GM21360 (cell line): ENCODE data around the gene DNALI1.
"Not testable (repeated sequence)": the region's sequence is repeated elsewhere in the genome, so short reads cannot be mapped to it uniquely, and the experiment has no call there.

Experiments
- ATAC-seq: cut with Tn5 transposase; IDR thresholded peaks from one replicate; pipeline ENCODE4 v1.9.1; 2021; ENCODE audit warnings: mild to moderate bottlenecking, moderate library complexity; ENCODE audit not compliant: unreplicated experiment

The DNALI1 gene

DNA sequence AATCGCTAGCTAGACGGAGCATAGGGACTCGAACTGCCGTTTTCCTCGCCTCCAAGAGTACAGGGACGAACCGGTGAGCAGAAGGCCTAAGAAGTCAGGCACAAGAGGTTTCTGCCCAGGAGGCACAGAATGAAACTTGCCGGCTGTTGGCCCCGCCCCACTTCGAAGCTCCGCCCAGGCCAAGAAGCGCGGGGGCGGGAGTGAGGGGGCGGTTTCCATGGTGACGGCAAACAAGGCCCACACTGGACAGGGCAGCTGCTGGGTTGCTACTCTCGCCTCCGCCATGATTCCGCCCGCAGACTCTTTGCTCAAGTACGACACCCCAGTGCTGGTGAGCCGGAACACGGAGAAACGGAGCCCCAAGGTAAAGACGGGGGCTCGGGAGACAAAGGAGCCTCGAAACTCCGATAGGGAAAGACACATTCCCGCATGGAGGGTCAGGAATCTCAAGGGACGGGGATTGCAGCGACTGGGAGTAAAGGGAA lies at the start of gene DNALI1:
Gene DNALI1 (plus strand): TSS at position 229 of the 485 bp plus-strand sequence. CDS start 55 bp downstream, at position 284.
- no peak for ATAC-seq

DNA sequence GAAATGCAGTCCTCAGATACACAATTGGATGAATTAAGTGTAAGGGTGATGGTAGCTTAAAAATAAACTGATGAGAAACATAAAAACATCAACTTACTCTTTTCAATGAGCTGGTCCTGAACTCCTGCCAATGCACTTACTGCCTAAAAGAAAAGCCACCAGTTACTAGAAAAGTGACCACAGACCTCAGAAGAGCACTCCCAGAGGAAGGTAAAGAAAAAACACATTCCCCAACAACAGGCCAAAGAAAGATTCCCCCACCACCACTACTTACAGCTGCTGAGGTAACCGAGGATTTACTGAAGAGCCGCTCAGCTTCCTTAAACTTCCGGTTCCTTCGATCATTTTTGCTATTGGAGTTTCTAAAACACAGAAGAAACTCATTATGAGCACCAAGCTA lies 47.6 kb upstream of the DNALI1 start:
- no peak for ATAC-seq

DNA sequence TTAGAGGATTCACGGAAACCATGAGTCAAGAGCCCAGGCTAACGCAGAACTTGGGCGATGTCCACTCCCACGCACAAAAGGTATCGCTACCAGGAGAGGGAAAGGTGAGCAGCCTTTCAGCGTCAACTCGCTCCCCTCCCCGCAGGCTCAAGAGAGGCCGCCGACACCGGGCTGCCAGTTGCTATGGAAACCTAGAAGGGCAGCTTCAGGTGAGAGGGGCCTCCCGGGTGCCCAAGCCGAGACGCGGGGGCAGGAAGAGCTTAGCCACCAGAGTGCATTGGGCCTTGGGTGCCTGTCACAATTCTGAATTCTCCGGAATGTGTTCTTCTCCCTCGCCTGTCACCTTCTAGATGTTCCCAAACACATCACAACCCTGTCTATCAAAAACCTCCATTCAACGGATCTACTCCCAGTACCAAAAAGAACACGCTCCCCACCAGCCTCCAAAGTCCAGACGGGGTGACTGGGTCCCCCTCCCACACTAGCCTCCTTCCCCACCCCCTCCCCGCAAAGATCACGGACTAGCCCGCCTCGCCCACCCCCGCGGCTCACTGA lies 42.9 kb upstream of the DNALI1 start:
- ATAC-seq, result peak; percentile 30

DNA sequence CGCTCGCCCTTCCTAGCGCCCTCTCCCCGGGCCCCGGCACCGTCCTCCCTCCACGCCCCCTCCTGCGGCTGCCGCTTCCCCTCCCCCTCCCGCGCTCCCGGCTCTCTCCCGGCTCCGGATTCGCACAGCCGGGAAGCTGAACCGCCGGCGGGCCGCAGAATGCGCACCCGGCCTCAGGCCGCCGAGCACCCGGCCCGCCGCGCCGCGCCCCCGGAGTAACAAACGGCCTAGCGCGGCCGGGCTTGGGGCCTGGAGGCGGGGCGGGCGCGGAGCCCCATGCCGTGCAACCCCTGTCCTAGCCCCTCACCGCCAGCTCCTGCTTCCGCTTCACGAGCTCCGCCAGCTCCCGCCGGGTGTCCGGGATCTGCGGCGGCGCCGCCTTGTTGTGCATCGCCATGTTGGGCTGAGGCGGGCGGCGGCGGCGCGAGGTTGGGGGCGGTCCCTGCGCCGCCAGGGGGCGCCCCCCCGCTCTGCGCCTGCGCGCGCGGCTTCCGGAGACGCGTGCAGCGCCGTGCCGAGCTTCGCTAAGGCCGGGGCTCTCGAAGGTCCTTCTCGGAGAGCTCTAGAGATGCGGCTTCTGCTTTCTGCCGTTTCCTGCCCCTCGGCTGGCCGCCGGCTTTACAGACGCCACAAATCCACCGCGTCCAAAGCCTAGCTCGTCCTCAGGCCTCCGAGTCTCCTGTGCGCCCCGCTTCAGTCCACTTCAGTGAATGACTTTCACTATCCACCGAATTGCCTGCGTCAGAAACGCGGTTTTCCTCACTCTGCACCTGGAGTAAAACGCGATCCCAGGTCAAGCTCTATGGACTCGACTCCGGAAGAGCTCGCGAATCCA lies 42.2 kb upstream of the DNALI1 start, which contains the start of gene MEAF6:
Gene MEAF6 (minus strand): TSS at position 417 of the 835 bp plus-strand sequence. CDS start 20 bp downstream, at position 397.
- ATAC-seq, result peak; percentile 87

DNA sequence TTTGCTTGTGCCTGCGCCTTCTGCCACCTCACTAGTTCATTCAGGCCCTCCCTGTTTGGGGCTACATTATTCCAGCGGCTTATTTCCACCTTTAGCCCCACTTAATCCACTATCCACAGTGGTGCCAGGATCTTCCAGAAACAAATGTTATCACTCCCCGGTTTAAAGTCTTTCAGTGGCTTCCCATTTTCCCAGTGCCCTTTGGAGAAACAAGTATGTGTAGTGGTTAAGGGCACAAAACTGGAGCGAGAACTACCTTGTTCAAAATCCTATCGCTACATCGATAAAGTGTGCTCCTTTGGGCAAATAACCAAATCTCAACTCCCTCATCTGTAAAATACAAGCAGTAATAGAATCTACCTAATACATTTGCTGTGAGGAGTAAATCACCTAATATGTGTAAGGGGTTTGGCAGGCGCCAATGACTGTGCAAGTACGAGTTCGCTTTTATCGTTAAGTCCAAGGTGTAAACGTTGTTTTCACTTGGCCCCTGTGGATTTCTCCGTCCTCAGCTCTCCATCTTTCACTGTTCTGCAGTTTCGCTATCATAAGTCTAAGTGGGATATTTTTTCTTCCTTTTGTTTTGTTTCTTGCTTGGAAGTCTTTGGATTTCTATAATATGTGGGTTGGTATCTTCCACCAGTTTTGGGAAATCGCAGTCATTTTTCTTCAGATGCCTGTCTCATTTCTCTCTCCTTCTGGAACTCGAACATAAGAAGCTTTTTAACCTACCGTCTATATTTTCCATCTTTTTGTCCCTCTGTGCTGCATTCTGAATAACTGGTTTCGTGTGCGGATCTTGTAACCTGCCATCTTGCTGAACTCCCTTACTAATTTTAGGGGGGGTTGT lies 41.3 kb upstream of the DNALI1 start:
- ATAC-seq, result peak; percentile 3

DNA sequence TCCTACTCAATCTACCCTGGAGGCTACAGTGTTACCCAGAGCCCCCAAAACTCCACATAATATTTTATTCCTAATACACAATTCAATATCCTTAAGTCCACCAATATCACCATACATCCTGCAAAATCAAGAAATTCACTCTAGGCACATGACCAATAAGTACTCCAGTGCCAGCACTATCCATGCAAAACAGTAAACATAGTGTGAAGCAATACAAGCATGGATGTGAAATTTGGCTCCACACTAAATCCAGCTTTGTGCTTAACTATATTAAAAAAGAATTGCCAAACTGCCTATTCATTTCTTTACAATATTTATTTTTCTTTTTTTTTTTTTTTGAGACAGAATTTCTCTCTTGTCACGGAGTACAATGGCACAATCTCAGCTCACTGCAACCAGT lies 39.2 kb upstream of the DNALI1 start:
- ATAC-seq, result no peak

DNA sequence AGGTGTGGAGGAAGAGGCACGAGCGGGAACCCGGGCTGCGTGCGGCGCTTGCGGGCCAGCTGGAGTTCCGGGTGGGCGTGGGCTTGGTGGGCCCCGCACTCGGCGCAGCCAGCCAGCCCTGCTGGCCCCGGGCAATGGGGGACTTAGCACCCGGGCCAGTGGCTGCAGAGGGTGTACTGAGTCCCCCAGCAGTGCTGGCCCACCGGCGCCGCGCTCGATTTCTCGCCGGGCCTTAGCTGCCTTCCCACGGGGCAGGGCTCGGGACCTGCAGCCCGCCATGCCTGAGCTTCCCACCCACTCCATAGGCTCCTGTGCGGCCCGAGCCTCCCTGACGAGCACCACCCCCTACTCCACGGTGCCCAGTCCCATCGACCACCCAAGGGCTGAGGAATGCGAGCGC lies 38.5 kb upstream of the DNALI1 start:
- not testable (repeated sequence) for ATAC-seq

DNA sequence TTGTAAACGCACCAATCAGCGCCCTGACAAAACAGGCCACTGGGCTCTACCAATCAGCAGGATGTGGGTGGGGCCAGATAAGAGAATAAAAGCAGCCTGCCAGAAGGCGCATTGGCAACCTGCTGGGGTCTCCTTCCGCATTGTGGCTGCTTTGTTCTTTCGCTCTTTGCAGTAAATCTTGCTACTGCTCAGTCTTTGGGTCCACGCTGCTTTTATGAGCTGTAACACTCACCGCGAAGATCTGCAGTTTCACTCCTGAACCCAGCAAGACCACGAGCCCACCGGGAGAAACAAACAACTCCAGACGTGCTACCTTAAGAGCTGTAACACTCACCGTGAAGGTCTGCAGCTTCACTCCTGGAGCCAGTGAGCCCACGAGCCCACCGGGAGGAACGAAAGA lies 37.8 kb upstream of the DNALI1 start:
- ATAC-seq, result not testable (repeated sequence)

DNA sequence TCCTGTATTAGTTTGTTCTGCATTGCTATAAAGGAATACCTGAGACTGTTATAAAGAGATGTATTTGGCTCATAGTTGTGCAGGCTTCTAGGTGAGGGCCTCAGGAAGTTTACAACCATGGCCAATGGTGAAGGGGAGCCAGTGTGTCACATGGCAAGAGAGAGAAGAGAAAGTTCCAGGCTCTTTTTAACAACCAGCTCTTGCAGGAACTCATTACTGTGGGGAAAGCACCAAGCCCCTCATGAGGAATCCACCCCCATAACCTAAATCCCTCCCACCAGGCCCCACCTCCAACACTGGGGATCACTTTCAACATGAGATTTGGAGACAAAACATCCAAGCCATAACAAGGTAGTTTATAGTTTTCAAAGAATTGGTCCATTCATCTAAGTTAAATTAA lies 37.1 kb upstream of the DNALI1 start:
- no peak for ATAC-seq

DNA sequence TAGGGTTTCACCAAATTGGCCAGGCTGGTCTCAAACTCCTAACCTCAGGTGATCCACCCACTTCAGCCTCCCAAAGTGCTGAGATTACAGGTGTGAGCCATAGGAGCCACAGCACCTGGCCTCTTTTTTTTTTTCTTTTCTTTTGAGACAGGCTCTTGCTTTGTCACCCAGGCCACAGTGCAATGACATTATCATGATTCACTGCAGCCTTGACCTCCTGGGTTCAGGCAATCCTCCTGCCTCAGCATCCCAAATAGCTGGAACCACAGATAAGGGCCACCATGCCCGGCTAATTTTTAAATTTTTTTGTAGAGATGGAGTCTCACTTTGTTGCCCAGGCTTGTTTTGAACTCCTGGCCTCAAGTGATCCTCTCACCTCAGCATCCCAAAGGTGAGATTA lies 26.9 kb upstream of the DNALI1 start:
- not testable (repeated sequence) for ATAC-seq

DNA sequence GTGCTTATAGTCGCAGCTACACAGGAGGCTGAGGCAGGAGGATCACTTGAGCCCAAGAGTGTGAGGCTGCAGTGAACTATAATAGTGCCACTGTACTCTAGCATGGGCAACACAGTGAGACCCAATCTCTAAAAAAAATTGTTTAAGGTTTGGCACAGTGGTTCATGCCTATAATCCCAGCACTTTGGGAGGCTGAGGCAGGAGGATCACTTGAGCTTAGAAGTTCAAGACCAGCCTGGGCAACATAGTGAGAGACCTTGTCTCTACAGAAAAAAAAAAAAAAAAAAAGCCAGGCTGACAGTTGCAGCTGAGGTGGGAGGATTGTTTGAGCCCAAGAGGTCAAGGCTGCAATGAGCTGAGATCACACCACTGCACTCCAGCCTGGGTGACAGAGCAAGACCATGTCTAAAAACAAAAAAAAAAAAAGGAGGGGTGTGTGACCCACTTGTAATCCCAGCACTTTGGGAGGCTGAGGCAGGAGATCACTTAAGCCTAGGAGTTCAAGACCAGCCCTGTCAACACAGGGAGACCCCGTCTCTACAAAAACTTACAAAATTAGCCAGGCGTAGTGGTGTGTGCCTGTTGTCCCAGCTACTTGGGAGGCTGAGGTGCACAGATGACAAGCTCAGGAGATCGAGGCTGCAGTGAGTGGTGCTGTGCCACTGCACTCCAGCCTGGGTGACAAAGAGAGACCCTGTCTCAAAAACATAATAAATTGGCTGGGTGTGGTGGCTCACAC lies 24.2 kb upstream of the DNALI1 start:
- ATAC-seq, result not testable (repeated sequence)

DNA sequence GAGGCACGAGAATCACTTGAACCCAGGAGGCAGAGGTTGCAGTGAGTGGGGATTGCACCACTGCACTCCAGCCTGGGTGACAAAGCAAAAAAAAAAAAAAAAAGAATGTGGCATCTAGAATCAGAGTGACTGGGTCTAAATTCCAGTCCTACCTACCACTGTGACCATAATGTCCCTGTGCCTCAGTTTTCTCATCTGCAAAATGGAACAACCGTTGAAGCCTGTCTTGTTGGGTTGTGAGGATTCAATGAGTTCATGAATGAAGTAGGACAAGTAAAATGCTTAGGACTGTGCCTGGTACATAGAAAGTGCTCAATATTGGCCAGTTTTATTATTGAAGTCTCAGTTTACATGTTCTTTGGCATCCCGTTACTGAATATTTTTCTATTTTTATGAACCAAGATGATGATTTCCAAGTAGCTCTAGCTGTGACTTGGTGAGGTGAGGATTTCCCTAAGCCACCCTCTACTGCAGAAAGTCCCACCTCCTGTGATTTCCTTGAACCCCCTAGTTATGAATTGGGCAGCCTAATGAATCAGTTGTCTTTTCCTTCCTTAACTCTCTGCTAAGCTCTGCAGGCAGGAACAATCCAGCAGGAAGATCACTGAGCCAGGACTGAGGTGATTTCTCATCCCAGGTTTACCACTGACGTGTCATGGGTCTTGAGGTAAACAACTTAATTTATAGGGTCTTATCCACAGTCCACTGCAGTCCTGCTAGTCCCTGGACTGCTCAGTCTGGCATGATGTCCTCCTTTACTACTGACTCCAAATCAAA lies 23.2 kb upstream of the DNALI1 start:
- ATAC-seq, result no peak

DNA sequence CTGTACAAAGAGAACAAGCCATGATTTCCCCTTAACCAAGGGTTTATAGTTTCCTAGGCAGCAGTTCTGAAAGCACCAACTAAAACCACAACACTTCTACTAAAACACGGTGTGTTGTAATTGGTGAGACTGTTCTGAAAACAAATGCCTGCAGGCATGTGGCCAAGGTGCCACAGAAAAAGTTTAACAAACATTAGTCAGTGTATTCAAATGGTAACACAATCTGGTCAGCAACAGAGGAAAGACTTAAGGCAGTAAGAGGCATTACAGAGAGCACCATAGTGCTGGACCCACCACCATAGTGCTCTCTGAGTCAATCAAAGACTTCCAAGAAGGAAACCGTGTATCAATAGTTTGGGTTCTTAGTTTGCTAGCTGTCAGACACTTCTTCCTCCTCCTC lies 19.4 kb upstream of the DNALI1 start:
- no peak for ATAC-seq

DNA sequence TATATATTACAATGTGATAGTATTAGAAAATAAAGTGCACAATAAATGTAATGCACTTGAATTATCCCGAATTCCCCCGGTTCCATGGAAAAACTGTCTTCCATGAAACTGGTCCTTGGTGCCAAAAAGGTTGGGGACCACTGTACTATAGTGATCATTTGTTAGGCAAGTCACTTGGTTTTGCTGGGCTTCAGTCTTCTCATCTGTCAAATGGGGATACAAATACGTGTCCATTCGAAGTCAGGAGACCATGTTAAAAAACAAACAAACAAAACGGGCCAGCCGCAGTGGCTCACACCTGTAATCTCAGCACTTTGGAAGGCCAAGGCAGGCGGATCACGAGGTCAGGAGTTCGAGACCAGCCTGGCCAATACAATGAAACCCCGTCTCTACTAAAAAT lies 17.6 kb upstream of the DNALI1 start:
- not testable (repeated sequence) for ATAC-seq

DNA sequence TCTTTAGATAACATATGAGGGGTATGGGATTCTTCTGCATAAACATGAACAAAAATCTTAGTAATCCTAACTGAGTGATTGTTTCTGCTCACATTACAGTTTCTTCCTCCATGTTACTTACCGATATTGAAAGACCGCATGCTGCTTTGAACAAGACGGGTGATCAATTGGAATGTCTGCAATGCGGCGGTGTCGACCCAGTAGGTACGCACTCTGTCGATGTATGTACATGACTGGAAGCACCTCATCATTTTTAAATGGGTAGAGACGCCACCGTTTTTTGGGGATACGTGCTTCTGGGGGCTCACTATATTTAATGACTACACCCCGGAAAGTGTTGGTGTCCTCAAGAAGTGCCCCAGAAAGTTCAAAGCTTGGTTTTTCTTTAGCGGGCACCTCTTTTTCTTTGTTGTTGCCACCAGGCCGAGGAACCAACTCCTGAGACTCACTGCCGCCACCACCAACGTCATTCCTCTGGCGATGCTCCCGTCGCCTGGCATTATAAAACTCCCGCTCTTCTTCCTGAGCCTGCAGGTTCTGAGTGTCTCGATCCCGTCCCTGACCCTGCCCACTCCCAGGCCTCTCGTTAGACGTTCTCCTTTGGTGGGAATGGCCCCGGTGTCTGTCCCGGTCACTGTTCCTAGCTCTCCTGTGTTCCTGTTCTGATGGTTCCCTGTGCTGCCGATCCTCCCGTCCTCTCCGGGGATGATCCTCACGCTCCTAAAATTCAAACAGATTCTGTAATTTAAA lies 16.5 kb upstream of the DNALI1 start:
- no peak for ATAC-seq

DNA sequence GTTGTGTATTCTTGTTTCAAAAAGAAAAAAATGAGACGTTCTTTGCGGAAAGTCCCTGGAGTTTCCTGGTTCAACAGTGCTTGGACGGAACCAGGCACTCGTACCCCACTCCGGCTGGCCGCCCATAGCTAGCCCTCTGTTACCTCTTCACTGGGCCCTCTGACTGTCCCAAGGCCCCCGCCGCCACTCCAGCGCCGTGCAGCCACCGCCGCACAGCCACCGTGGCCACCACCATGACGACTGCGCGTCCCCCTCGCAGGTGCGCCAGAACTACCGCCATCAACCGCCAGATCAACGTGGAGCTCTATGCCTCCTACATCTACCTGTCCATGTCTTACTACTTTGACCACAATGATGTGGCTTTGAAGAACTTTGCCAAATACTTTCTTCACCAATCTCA lies 12.2 kb upstream of the DNALI1 start:
- no peak for ATAC-seq

DNA sequence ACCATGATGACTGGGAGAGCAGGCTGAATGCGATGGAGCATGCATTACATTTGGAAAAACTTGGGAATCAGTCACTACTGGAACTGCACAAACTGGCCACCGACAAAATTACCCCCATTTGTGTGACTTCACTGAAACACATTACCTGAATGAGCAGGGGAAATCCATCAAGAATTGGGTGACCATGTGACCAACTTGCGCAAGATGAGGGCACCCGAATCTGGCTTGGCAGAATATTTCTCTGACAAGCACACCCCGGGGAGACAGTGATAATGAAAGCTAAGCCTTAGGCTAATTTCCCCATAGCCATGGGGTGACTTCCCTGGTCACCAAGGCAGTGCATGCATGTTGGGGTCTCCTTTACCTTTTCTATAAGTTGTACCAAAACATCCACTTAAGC lies 11.7 kb upstream of the DNALI1 start:
- no peak for ATAC-seq

DNA sequence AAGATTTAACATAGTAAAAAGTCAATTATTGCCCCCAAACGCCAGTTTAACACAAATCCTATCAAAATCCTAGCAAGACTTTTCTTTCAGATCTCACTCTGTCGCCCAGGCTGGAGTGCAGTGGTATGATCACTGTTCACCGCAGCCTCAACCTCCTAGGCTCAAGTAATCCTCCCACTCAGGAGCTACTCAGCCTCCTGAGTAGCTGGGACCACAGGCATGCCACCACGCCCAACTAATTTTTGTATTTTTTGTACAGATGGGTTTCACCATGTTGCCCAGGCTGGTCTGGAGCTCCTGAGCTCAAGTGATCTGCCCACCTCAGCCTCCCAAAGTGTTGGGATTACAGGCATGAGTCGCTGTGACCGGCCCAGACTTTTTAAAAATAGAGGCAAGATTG lies 7.4 kb upstream of the DNALI1 start:
- no peak for ATAC-seq

DNA sequence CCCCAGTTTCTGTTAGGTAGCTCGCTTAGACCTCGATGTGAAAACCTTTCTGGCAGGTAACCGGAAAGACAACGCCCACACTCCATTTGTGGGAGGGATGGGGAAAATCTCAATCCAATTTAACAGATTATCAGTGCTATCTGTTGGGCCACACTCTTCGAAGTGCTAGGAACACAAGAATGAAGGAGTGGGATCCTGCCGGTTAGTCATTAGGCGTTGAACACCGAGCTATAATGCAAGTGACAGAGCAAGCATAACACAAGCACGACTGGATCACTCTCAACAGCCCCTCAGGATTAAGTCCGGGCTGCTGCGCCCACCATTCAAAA lies 3.2 kb upstream of the DNALI1 start:
- ATAC-seq, result no peak
